ENCODE results near the gene SRPK3. TPM values are rescaled to one million over a fixed set of nuclear protein-coding genes. Genes with fewer than 3 reads are reported as not detected.

The SRPK3 gene
- total RNA-seq, 1 donor, result 0.36 TPM

DNA sequence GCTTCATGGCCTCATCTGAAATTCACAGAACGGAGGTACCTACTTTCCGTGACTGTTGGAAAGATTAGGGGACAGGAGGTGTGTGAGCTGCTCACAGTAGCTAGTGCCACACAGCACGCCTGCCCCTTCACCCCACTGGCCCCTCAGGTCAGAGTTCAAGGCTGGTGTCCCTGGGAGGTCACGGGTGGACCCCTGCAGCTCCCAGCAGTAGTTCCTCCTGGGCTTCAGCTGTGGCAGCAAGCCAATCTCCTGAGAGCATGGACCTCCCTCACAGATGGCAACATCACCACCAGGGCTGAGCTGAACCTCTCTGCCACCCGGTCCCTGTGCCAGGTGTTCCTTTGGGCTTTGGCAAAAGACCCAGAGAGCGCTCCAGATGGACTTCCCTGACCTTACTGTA lies 11.5 kb downstream of the SRPK3 start:
- TF ChIP-seq, protein P1, sequence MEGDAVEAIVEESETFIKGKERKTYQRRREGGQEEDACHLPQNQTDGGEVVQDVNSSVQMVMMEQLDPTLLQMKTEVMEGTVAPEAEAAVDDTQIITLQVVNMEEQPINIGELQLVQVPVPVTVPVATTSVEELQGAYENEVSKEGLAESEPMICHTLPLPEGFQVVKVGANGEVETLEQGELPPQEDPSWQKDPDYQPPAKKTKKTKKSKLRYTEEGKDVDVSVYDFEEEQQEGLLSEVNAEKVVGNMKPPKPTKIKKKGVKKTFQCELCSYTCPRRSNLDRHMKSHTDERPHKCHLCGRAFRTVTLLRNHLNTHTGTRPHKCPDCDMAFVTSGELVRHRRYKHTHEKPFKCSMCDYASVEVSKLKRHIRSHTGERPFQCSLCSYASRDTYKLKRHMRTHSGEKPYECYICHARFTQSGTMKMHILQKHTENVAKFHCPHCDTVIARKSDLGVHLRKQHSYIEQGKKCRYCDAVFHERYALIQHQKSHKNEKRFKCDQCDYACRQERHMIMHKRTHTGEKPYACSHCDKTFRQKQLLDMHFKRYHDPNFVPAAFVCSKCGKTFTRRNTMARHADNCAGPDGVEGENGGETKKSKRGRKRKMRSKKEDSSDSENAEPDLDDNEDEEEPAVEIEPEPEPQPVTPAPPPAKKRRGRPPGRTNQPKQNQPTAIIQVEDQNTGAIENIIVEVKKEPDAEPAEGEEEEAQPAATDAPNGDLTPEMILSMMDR (IDR thresholded peaks at IDR 0.05; ENCODE audit: extremely low read depth, low read depth, low read length), result no peak
- Histone ChIP-seq H3K4me1 (ENCODE audit: insufficient read depth, low read length) (peaks cover 13% of the 10 kb centered on the region), H3K36me3 (ENCODE audit: insufficient read depth, low read length) (peaks cover 4% of the 10 kb centered on the region), H3K79me2 (ENCODE audit: insufficient read depth, low read length) (peaks cover 71% of the 10 kb centered on the region), H3K4me2 (ENCODE audit: insufficient read depth, low read length) (peak overlapping the region; percentile 81), H3K9me3 (ENCODE audit: low read depth, low read length) (no peaks in the 10 kb centered on the region), H4K20me1 (ENCODE audit: insufficient read depth, low read length) (peaks cover 29% of the 10 kb centered on the region), H3K27me3 (ENCODE audit: insufficient read depth, low read length) (no peaks in the 10 kb centered on the region), H2AFZ (ENCODE audit: low read length) (no peak overlapping the region), H3K4me3 (ENCODE audit: insufficient read depth, low read length) (no peak overlapping the region), H3K27ac (ENCODE audit: low read depth, low read length) (no peak overlapping the region)
- no peak for DNase-seq (ENCODE audit: insufficient read length, low spot score, missing footprints)

DNA sequence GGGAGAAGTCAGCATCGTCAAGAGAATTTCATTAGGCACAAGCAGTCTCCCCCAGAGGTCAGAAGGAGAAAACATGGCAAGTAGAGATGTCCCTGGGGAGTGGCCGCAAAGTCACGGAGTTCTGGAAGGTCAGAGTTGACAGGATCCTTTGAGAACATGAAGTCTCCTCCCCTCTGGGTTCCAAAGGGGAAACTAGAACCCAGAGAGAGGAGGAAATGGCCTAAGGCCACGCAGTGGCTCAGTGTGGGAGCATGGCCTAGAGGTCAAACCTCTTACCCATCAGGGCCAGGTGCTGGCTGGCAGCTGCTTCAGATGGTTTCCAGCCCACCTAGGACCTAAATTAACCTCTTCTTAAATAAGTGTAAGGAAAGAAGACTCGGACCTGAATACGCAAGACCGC lies 12.4 kb downstream of the SRPK3 start:
- H3K27me3 ChIP-seq (ENCODE audit: insufficient read depth, low read length), result no peaks in the 10 kb centered on the region
- H3K4me3 ChIP-seq (ENCODE audit: insufficient read depth, low read length), result peak overlapping the region; percentile 79
- H2AFZ ChIP-seq (ENCODE audit: low read length), result peak overlapping the region; percentile 49
- H3K36me3 ChIP-seq (ENCODE audit: insufficient read depth, low read length), result peaks cover 6% of the 10 kb centered on the region
- peaks cover 71% of the 10 kb centered on the region for H3K79me2 ChIP-seq (ENCODE audit: insufficient read depth, low read length)
- no peaks in the 10 kb centered on the region for H3K9me3 ChIP-seq (ENCODE audit: low read depth, low read length)
- H3K4me2 ChIP-seq (ENCODE audit: insufficient read depth, low read length), result peak overlapping the region; percentile 81
- peaks cover 13% of the 10 kb centered on the region for H3K4me1 ChIP-seq (ENCODE audit: insufficient read depth, low read length)
- DNase-seq (ENCODE audit: insufficient read length, low spot score, missing footprints), result no peak
- H3K27ac ChIP-seq (ENCODE audit: low read depth, low read length), result peak overlapping the region; percentile 90
- H4K20me1 ChIP-seq (ENCODE audit: insufficient read depth, low read length), result peaks cover 29% of the 10 kb centered on the region
- TF ChIP-seq, protein P1 (IDR thresholded peaks at IDR 0.05; ENCODE audit: extremely low read depth, low read depth, low read length), result no peak

DNA sequence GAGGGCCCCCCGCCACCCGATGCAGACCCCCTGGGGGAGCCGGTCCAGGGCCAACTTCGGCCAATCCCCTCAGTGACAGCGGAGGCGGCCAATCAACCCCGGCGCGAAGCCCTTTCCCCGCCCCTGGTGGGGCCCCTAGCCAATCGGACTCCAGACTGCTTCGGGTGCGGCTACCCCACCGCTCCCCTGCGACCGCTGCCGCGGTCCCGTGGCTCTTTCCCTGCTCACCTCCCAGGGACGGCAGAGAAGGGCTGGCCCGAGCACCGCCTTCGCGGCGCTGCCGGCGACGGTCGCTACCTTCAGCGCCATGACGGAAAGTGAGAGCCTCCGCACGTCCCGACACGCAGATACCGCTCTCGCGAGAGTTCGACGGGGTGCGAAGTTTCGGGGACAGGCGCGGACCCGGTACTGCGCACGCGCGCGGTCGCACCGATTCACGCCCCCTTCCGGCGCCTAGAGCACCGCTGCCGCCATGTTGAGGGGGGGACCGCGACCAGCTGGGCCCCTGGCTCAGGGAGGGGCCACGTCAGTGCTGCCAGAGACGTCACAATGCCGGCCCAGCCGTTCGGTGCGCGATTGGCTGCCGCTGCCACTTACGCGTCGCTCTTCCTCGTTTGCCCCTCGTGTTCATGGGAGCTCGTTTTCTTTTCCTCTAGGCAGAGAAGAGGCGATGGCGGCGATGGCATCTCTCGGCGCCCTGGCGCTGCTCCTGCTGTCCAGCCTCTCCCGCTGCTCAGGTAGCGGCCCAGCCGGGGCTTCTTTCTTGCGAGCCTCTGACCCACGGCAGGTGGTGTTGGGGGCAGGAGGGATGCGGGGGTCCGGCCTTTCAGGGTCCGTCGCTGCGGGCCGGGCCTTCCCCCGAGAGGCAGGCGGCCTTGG lies 13.4 kb downstream of the SRPK3 start, which contains the start of the genes IDH3G and SSR4:
IDH3G (minus strand) TSS at position 358 of the 879 bp plus-strand sequence; CDS start at position 309, 49 bp downstream.
SSR4 (plus strand) TSS at position 651 of the 879 bp plus-strand sequence; CDS start at position 671, 20 bp downstream.
- peaks cover 29% of the 10 kb centered on the region for H4K20me1 ChIP-seq (ENCODE audit: insufficient read depth, low read length)
- TF ChIP-seq, protein P1 (IDR thresholded peaks at IDR 0.05; ENCODE audit: extremely low read depth, low read depth, low read length), result no peak
- peaks cover 13% of the 10 kb centered on the region for H3K4me1 ChIP-seq (ENCODE audit: insufficient read depth, low read length)
- peaks cover 3% of the 10 kb centered on the region for H3K36me3 ChIP-seq (ENCODE audit: insufficient read depth, low read length)
- peak within 1 kb of the TSS; percentile 85 for H3K4me2 ChIP-seq (ENCODE audit: insufficient read depth, low read length)
- H3K4me3 ChIP-seq (ENCODE audit: insufficient read depth, low read length), result peak within 1 kb of the TSS; percentile 79
- H3K9me3 ChIP-seq (ENCODE audit: low read depth, low read length), result no peaks in the 10 kb centered on the region
- H3K27me3 ChIP-seq (ENCODE audit: insufficient read depth, low read length), result no peaks in the 10 kb centered on the region
- peak within 1 kb of the TSS; percentile 90 for H3K27ac ChIP-seq (ENCODE audit: low read depth, low read length)
- peaks cover 71% of the 10 kb centered on the region for H3K79me2 ChIP-seq (ENCODE audit: insufficient read depth, low read length)
- DNase-seq (ENCODE audit: insufficient read length, low spot score, missing footprints), result peak; percentile 100
- H2AFZ ChIP-seq (ENCODE audit: low read length), result peak within 1 kb of the TSS; percentile 74

Measured in osteoblast (primary cell).